OCI-LY3 (cell line): ENCODE measurements around the gene IPO5.

ENCODE experiments used
- CTCF ChIP-seq: fragments of 200-600, 300-600 bp; sonication (generic); IDR thresholded peaks from 2 replicates; pipeline ENCODE4 v1.5.1; 2014; ENCODE audit warnings: antibody characterized with exemption, low read length, low read depth
- EZH2phosphoT487 ChIP-seq: fragments of 200-600 bp; shearing (Covaris generic); IDR thresholded peaks from 2 replicates; pipeline ENCODE4 v1.6.1; 2018; ENCODE audit warnings: antibody characterized with exemption, mixed run types, low read depth

- no peak for TF ChIP-seq CTCF
- TF ChIP-seq EZH2phosphoT487: no peak
These were observed 18.9 kb upstream of the IPO5 start for GRCh38 chr13:97934590-97934989.
